WTC11 (cell line): ENCODE results near the gene LSM7. TPM values are rescaled to one million over a fixed set of nuclear protein-coding genes. Genes with fewer than 3 reads are reported as not detected.

Source experiments
- ATF1 ChIP-seq: sonication (generic); formaldehyde crosslinking; IDR thresholded peaks from 2 replicates; pipeline ENCODE4 v1.8.1; 2023; ENCODE audit warnings: mild to moderate bottlenecking, moderate library complexity, missing genetic modification reagents
- CBFB ChIP-seq: sonication (generic); formaldehyde crosslinking; IDR thresholded peaks from 2 replicates; pipeline ENCODE4 v1.8.1; 2022; ENCODE audit warnings: mild to moderate bottlenecking, low read depth, missing genetic modification reagents
- CREM ChIP-seq: sonication (generic); formaldehyde crosslinking; IDR thresholded peaks from 2 replicates; pipeline ENCODE4 v1.8.1; 2022; ENCODE audit warnings: mild to moderate bottlenecking, missing genetic modification reagents, moderate library complexity
- CTCF ChIP-seq: fragments of 200-600 bp; IDR thresholded peaks from 2 replicates; pipeline ENCODE4 v1.8.0; 2022; ENCODE audit warnings: antibody characterized with exemption
- ERG ChIP-seq: fragments of 250-450 bp; sonication (Bioruptor Pico); IDR thresholded peaks from 2 replicates; pipeline ENCODE4 v1.8.0; 2021; ENCODE audit warnings: mild to moderate bottlenecking
- ESRRA ChIP-seq: sonication (generic); formaldehyde crosslinking; IDR thresholded peaks from 2 replicates; pipeline ENCODE4 v1.8.1; 2022; ENCODE audit warnings: mild to moderate bottlenecking, missing genetic modification reagents, borderline replicate concordance
- GABPB1 ChIP-seq: sonication (generic); formaldehyde crosslinking; IDR thresholded peaks from 2 replicates; pipeline ENCODE4 v1.8.1; 2023; ENCODE audit warnings: mild to moderate bottlenecking, missing genetic modification reagents
- IRF1 ChIP-seq: sonication (generic); formaldehyde crosslinking; IDR thresholded peaks from 2 replicates; pipeline ENCODE4 v1.8.0; 2023; ENCODE audit warnings: missing genetic modification reagents
- JUN ChIP-seq: sonication (generic); formaldehyde crosslinking; IDR thresholded peaks from 2 replicates; pipeline ENCODE4 v1.8.0; 2023; ENCODE audit warnings: mild to moderate bottlenecking, missing genetic modification reagents
- NFATC4 ChIP-seq: fragments of 250-450 bp; sonication (Bioruptor Pico); IDR thresholded peaks from 2 replicates; pipeline ENCODE4 v1.9.0; 2021; ENCODE audit warnings: mild to moderate bottlenecking
- NFYB ChIP-seq: sonication (generic); formaldehyde crosslinking; conservative IDR thresholded peaks from 2 replicates; pipeline ENCODE4 v1.8.0; 2022; ENCODE audit warnings: low read depth, missing genetic modification reagents
- NR2C2 ChIP-seq: sonication (generic); formaldehyde crosslinking; IDR thresholded peaks from 2 replicates; pipeline ENCODE4 v1.8.0; 2022; ENCODE audit warnings: mild to moderate bottlenecking, missing genetic modification reagents
- RORB ChIP-seq: fragments of 250-450 bp; sonication (Bioruptor Pico); IDR thresholded peaks from 2 replicates; pipeline ENCODE4 v1.9.0; 2021; ENCODE audit warnings: mild to moderate bottlenecking
- SMAD4 ChIP-seq: sonication (generic); formaldehyde crosslinking; IDR thresholded peaks from 2 replicates; pipeline ENCODE4 v1.8.0; 2022; ENCODE audit warnings: mild to moderate bottlenecking, missing genetic modification reagents
- SP1 ChIP-seq: sonication (generic); formaldehyde crosslinking; conservative IDR thresholded peaks from 2 replicates; pipeline ENCODE4 v1.8.1; 2022; ENCODE audit warnings: missing genetic modification reagents
- STAT6 ChIP-seq: sonication (generic); formaldehyde crosslinking; conservative IDR thresholded peaks from 2 replicates; pipeline ENCODE4 v1.8.1; 2023; ENCODE audit warnings: mild to moderate bottlenecking, low read depth, missing genetic modification reagents, moderate library complexity
- TEAD4 ChIP-seq: sonication (generic); formaldehyde crosslinking; IDR thresholded peaks from 2 replicates; pipeline ENCODE4 v1.8.0; 2022; ENCODE audit warnings: mild to moderate bottlenecking, missing genetic modification reagents
- ZBTB21 ChIP-seq: sonication (generic); formaldehyde crosslinking; IDR thresholded peaks from 2 replicates; pipeline ENCODE4 v1.8.1; 2023; ENCODE audit warnings: mild to moderate bottlenecking, missing genetic modification reagents, borderline replicate concordance
- ZMAT4 ChIP-seq: fragments of 250-450 bp; sonication (Bioruptor Pico); IDR thresholded peaks from 2 replicates; pipeline ENCODE4 v1.9.0; 2021; ENCODE audit warnings: mild to moderate bottlenecking
- total RNA-seq: library from RNA; stranded (reverse); gene quantifications from 3 replicates; pipeline ENCODE4 v1.2.3, GENCODE V29; 2021
- TF ChIP-seq, protein P1 (sequence below): sonication (generic); formaldehyde crosslinking; IDR thresholded peaks from 2 replicates; pipeline ENCODE4 v1.8.0; 2022; ENCODE audit warnings: mild to moderate bottlenecking, missing genetic modification reagents
- TF ChIP-seq, protein P2 (sequence below): sonication (generic); formaldehyde crosslinking; IDR thresholded peaks from 2 replicates; pipeline ENCODE4 v1.8.0; 2022; ENCODE audit warnings: mild to moderate bottlenecking, missing genetic modification reagents
- TF ChIP-seq, protein P3 (sequence below): sonication (generic); formaldehyde crosslinking; IDR thresholded peaks from 2 replicates; pipeline ENCODE4 v1.8.0; 2022; ENCODE audit warnings: mild to moderate bottlenecking, missing genetic modification reagents
- TF ChIP-seq, protein P4 (sequence below): fragments of 250-450 bp; sonication (Bioruptor Pico); IDR thresholded peaks from 2 replicates; pipeline ENCODE4 v1.9.0; 2021; ENCODE audit warnings: moderate library complexity, mild to moderate bottlenecking, inconsistent platforms, borderline replicate concordance
- TF ChIP-seq, protein P5 (sequence below): sonication (generic); formaldehyde crosslinking; IDR thresholded peaks from 2 replicates; pipeline ENCODE4 v1.8.1; 2023; ENCODE audit warnings: mild to moderate bottlenecking, moderate library complexity, missing genetic modification reagents

Gene LSM7
- total RNA-seq, 1 experiment from 2014 or later = 245 TPM

GRCh38 chr19:2273356-2274184 is 54.8 kb downstream of the LSM7 start (continued):
- TF ChIP-seq, protein P1, sequence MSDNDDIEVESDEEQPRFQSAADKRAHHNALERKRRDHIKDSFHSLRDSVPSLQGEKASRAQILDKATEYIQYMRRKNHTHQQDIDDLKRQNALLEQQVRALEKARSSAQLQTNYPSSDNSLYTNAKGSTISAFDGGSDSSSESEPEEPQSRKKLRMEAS = peak; percentile 73
- TF ChIP-seq GABPB1 (CRISPR knock-in tag) (peak; percentile 78), CREM (CRISPR knock-in tag) (no peak; the same call in 1 of the 2 replicates), SMAD4 (CRISPR knock-in tag) (0 out of 2 replicates have a peak, but pooled peaks have one; percentile 59), RORB (CRISPR knock-in tag) (no peak), CBFB (CRISPR knock-in tag) (0 out of 2 replicates have a peak, but pooled peaks have one; percentile 22), CTCF (peak; percentile 95), NFATC4 (CRISPR knock-in tag) (0 out of 2 replicates have a peak, but pooled peaks have one; percentile 51), NR2C2 (CRISPR knock-in tag) (peak; percentile 94), ERG (CRISPR knock-in tag) (no peak), IRF1 (no peak), ZMAT4 (no peak), NFYB (no peak), STAT6 (CRISPR knock-in tag) (no peak), ATF1 (CRISPR knock-in tag) (no peak), TEAD4 (CRISPR knock-in tag) (no peak), JUN (CRISPR knock-in tag) (no peak), ESRRA (0 out of 2 replicates have a peak, but pooled peaks have one; percentile 24), ZBTB21 (CRISPR knock-in tag) (no peak), SP1 (CRISPR knock-in tag) (peak; percentile 73; the same call in 1 of the 2 replicates)
- TF ChIP-seq, protein P2, sequence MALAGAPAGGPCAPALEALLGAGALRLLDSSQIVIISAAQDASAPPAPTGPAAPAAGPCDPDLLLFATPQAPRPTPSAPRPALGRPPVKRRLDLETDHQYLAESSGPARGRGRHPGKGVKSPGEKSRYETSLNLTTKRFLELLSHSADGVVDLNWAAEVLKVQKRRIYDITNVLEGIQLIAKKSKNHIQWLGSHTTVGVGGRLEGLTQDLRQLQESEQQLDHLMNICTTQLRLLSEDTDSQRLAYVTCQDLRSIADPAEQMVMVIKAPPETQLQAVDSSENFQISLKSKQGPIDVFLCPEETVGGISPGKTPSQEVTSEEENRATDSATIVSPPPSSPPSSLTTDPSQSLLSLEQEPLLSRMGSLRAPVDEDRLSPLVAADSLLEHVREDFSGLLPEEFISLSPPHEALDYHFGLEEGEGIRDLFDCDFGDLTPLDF (CRISPR knock-in tag) = no peak
- TF ChIP-seq, protein P3, sequence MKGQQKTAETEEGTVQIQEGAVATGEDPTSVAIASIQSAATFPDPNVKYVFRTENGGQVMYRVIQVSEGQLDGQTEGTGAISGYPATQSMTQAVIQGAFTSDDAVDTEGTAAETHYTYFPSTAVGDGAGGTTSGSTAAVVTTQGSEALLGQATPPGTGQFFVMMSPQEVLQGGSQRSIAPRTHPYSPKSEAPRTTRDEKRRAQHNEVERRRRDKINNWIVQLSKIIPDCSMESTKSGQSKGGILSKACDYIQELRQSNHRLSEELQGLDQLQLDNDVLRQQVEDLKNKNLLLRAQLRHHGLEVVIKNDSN = no peak; the same call in 1 of the 2 replicates
- TF ChIP-seq, protein P4, sequence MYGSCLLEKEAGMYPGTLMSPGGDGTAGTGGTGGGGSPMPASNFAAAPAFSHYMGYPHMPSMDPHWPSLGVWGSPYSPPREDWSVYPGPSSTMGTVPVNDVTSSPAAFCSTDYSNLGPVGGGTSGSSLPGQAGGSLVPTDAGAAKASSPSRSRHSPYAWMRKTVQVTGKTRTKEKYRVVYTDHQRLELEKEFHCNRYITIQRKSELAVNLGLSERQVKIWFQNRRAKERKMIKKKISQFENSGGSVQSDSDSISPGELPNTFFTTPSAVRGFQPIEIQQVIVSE (CRISPR knock-in tag) = no peak
- TF ChIP-seq, protein P5, sequence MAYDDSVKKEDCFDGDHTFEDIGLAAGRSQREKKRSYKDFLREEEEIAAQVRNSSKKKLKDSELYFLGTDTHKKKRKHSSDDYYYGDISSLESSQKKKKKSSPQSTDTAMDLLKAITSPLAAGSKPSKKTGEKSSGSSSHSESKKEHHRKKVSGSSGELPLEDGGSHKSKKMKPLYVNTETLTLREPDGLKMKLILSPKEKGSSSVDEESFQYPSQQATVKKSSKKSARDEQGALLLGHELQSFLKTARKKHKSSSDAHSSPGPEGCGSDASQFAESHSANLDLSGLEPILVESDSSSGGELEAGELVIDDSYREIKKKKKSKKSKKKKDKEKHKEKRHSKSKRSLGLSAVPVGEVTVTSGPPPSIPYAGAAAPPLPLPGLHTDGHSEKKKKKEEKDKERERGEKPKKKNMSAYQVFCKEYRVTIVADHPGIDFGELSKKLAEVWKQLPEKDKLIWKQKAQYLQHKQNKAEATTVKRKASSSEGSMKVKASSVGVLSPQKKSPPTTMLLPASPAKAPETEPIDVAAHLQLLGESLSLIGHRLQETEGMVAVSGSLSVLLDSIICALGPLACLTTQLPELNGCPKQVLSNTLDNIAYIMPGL (CRISPR knock-in tag) = peak; percentile 92
